HepG2 (cell line): ENCODE data around the gene UBAP2. TPM values are rescaled to one million over a fixed set of nuclear protein-coding genes. Genes with fewer than 3 reads are reported as not detected.

Experiments used
- ATAC-seq: fragments of 200-7000 bp; cut with Tn5 transposase; 3 replicates; pipeline ENCODE4 v1.9.1; 2020; ENCODE audit warnings: mild to moderate bottlenecking, moderate library complexity
- Bru-seq: library from RNA; stranded (reverse); fragments of 400-500 nt; gene quantifications from one replicate; lab custom pipeline; 2021; lab: Mats Ljungman, UMichigan
- BruChase-seq, 2 experiments: library from RNA; stranded (reverse); fragments of 400-500 nt; gene quantifications; one replicate each; lab custom pipeline; 2021; lab: Mats Ljungman, UMichigan
- BruUV-seq: library from RNA; stranded (reverse); fragments of 400-500 nt; replicated peaks from 2 replicates; lab custom pipeline; 2021; lab: Mats Ljungman, UMichigan
- CTCF ChIA-PET: fragments of 300-600 bp; formaldehyde crosslinking; extraction: SDS; loops from one replicate; lab custom pipeline; 2021; ENCODE audit warnings: low total read pairs, inconsistent platforms, low intra/inter-chr PET ratio; lab: Yijun Ruan, JAX
- POLR2A ChIA-PET: fragments of 350-600 bp; sonication (Branson Sonifier 250); formaldehyde crosslinking; loops from one replicate; lab custom pipeline; 2020; ENCODE audit warnings: antibody characterized with exemption, inconsistent platforms; lab: Yijun Ruan, JAX
- DNase-seq: peaks from one replicate; pipeline ENCODE4 v3.0.0-alpha.2; 2015; ENCODE audit warnings: low spot score
- FAIRE-seq: peaks from 3 replicates; lab custom pipeline; 2011; peaks lifted over from hg19 to GRCh38; lab: Jason Lieb, UNC
- H2AFZ ChIP-seq: one replicate; pipeline ENCODE4 v1.6.1; 2011; ENCODE audit warnings: low read length, inconsistent platforms
- H3K27ac ChIP-seq: fragments of 300-600 bp; 3 replicates; pipeline ENCODE4 v1.8.0; 2011; ENCODE audit warnings: mixed run types, mild to moderate bottlenecking, mixed read lengths, low read length, inconsistent platforms; ENCODE audit not compliant: insufficient read depth; ENCODE audit errors: extremely low read length
- H3K27me3 ChIP-seq, 2 experiments: fragments of 200-600 bp in 1 of 2; 2 replicates in 1 of 2; 3 replicates in 1 of 2; pipeline versions ENCODE4 v1.6.0 to v1.8.0; 2011; ENCODE audit warnings: low read length in 2 of 2, mild to moderate bottlenecking in 2 of 2, moderate library complexity in 2 of 2, inconsistent platforms in 1 of 2; ENCODE audit not compliant: insufficient read depth in 2 of 2, control insufficient read depth in 1 of 2
- H3K36me3 ChIP-seq, 2 experiments: fragments of 200-600 bp in 1 of 2; replicated peaks in 1 of 2; 2 replicates in 1 of 2; 3 replicates in 1 of 2; pipeline versions ENCODE4 v1.5.1 to v1.8.0; 2011; ENCODE audit warnings: low read length in 2 of 2, inconsistent platforms in 1 of 2; ENCODE audit not compliant: insufficient read depth in 2 of 2, control insufficient read depth in 1 of 2
- H3K4me1 ChIP-seq: 2 replicates; pipeline ENCODE4 v1.5.1; 2012; ENCODE audit warnings: low read length, inconsistent platforms; ENCODE audit not compliant: insufficient read depth
- H3K4me2 ChIP-seq: 2 replicates; pipeline ENCODE4 v1.6.0; 2011; ENCODE audit warnings: low read depth, low read length, inconsistent platforms
- H3K4me3 ChIP-seq, 3 experiments: fragments of 200-600 bp in 1 of 3; sonication (generic), shearing (Covaris generic) in 1 of 3; replicated peaks in 1 of 3; 2 replicates each; pipeline ENCODE4 v1.5.1; 2011 to 2016; ENCODE audit warnings: low read length in 3 of 3, inconsistent platforms in 2 of 3, low read depth in 2 of 3, mild to moderate bottlenecking in 2 of 3, control low read depth in 1 of 3, mixed read lengths in 1 of 3; ENCODE audit not compliant: insufficient read depth in 1 of 3
- H3K79me2 ChIP-seq: one replicate; pipeline ENCODE4 v1.6.1; 2011; ENCODE audit warnings: low read length, inconsistent platforms; ENCODE audit not compliant: insufficient read depth
- H3K9ac ChIP-seq: 2 replicates; pipeline ENCODE4 v1.6.0; 2011; ENCODE audit warnings: mild to moderate bottlenecking, low read depth, low read length, inconsistent platforms; ENCODE audit not compliant: insufficient read depth
- H3K9me3 ChIP-seq: 2 replicates; pipeline ENCODE4 v1.5.1; 2012; ENCODE audit warnings: mild to moderate bottlenecking, low read length
- H4K20me1 ChIP-seq: 2 replicates; pipeline ENCODE4 v1.6.0; 2011; ENCODE audit warnings: inconsistent platforms, mild to moderate bottlenecking, low read length, moderate library complexity; ENCODE audit not compliant: insufficient read depth
- CHD4 ChIP-seq: fragments of 200-600 bp; sonication (generic); IDR thresholded peaks from 2 replicates; pipeline ENCODE4 v1.7.0; 2017; ENCODE audit warnings: mild to moderate bottlenecking, low read length, borderline replicate concordance
- ESRRA ChIP-seq: sonication (generic); formaldehyde crosslinking; IDR thresholded peaks from 2 replicates; pipeline ENCODE4 v1.5.1; 2020; ENCODE audit warnings: mild to moderate bottlenecking, low read depth, missing genetic modification reagents
- FOSL2 ChIP-seq: sonication (generic); formaldehyde crosslinking; IDR thresholded peaks from 2 replicates; pipeline ENCODE4 v1.4.0; 2020; ENCODE audit warnings: missing genetic modification reagents
- ISL2 ChIP-seq: sonication (generic); formaldehyde crosslinking; IDR thresholded peaks from 2 replicates; pipeline ENCODE4 v1.5.0; 2020; ENCODE audit warnings: missing genetic modification reagents
- KDM1A ChIP-seq: IDR thresholded peaks from 2 replicates; pipeline ENCODE4 v1.6.1; 2016; ENCODE audit warnings: missing compliant biosample characterization
- KLF16 ChIP-seq, 2 experiments: sonication (generic) in 1 of 2; formaldehyde crosslinking in 1 of 2; IDR thresholded peaks; 2 replicates each; pipeline versions ENCODE4 v1.6.1 to v1.8.0; 2016 to 2023; ENCODE audit warnings: missing genetic modification reagents in 2 of 2, missing compliant biosample characterization in 1 of 2
- PITX1 ChIP-seq: sonication (generic); formaldehyde crosslinking; IDR thresholded peaks from 2 replicates; pipeline ENCODE4 v1.5.1; 2020; ENCODE audit warnings: mild to moderate bottlenecking, missing genetic modification reagents
- SMARCC2 ChIP-seq: fragments of 450-650 bp; IDR thresholded peaks from 2 replicates; pipeline ENCODE4 v1.6.1; 2017; ENCODE audit warnings: antibody characterized with exemption, mild to moderate bottlenecking
- THAP11 ChIP-seq: IDR thresholded peaks from 2 replicates; pipeline ENCODE4 v1.6.1; 2016; ENCODE audit warnings: missing biosample characterization, missing genetic modification reagents
- ZFP36L1 ChIP-seq: sonication (generic); formaldehyde crosslinking; IDR thresholded peaks from 2 replicates; pipeline ENCODE4 v1.8.0; 2022; ENCODE audit warnings: mild to moderate bottlenecking, missing genetic modification reagents, moderate library complexity
- ZNF616 ChIP-seq: sonication (generic); formaldehyde crosslinking; IDR thresholded peaks from 2 replicates; pipeline ENCODE4 v1.5.0; 2020; ENCODE audit warnings: low read depth, mild to moderate bottlenecking, missing genetic modification reagents
- WGBS: methylation state at CpG from one replicate; pipeline ENCODE4 v1.1.6; 2017; ENCODE audit warnings: low lambda C conversion rate; 5-methylcytosine and 5-hydroxymethylcytosine counted together
- in situ Hi-C: cut with HindIII; loops from 2 replicates; pipeline ENCODE4 v1.10.0; 2017; ENCODE audit warnings: low pct_unique_long_range_greater_than_20kb; ENCODE audit not compliant: extremely low pct_ligation_motif_present
- intact Hi-C: fragments of 100-400 bp; cut with micrococcal nuclease; formaldehyde crosslinking; loops from one replicate; pipeline ENCODE4 v1.10.0; 2022; ENCODE audit not compliant: unreplicated experiment
- long read RNA-seq, 2 experiments: library from RNA in 1 of 2; library from polyadenylated mRNA in 1 of 2; stranded (forward) in 1 of 2; unstranded in 1 of 2; transcript quantifications; one replicate each; pipeline ENCODE4 v2.0.0, GENCODE V29; 2019 to 2022
- polyA minus RNA-seq, 3 experiments: library from RNA; depleted of rRNA, polyadenylated mRNA; stranded (reverse); fragments of >200 nt; gene quantifications; 2 replicates each; pipeline ENCODE4 v1.2.3, GENCODE V29; 2011; ENCODE audit warnings: low replicate concordance in 1 of 3
- polyA plus RNA-seq, 8 experiments: library from polyadenylated mRNA; depleted of rRNA in 3 of 8; stranded (reverse) in 7 of 8; unstranded in 1 of 8; fragments of >200 nt; fragmentation: Illumina TruSeq in 4 of 8; extraction: Trizol in 4 of 8; gene quantifications; 2 replicates each; pipeline versions ENCODE4 v1.2.1 to v1.2.3, GENCODE V29; 2011 to 2016; ENCODE audit warnings: low read depth in 4 of 8, missing spikeins in 1 of 8, mixed read lengths in 1 of 8; ENCODE audit not compliant: insufficient read depth in 1 of 8
- total RNA-seq, 5 experiments: library from RNA; depleted of rRNA; stranded (reverse); fragments of >200 nt; fragmentation: Illumina TruSeq; extraction: Trizol; gene quantifications; 2 replicates each; pipeline ENCODE4 v1.2.3, GENCODE V29; 2016; ENCODE audit warnings: low read depth in 1 of 5
- TF ChIP-seq, protein P1 (sequence below): sonication (generic); formaldehyde crosslinking; IDR thresholded peaks from 2 replicates; pipeline ENCODE4 v1.9.0; 2021; ENCODE audit warnings: missing genetic modification reagents, borderline replicate concordance

Gene UBAP2, protein sequence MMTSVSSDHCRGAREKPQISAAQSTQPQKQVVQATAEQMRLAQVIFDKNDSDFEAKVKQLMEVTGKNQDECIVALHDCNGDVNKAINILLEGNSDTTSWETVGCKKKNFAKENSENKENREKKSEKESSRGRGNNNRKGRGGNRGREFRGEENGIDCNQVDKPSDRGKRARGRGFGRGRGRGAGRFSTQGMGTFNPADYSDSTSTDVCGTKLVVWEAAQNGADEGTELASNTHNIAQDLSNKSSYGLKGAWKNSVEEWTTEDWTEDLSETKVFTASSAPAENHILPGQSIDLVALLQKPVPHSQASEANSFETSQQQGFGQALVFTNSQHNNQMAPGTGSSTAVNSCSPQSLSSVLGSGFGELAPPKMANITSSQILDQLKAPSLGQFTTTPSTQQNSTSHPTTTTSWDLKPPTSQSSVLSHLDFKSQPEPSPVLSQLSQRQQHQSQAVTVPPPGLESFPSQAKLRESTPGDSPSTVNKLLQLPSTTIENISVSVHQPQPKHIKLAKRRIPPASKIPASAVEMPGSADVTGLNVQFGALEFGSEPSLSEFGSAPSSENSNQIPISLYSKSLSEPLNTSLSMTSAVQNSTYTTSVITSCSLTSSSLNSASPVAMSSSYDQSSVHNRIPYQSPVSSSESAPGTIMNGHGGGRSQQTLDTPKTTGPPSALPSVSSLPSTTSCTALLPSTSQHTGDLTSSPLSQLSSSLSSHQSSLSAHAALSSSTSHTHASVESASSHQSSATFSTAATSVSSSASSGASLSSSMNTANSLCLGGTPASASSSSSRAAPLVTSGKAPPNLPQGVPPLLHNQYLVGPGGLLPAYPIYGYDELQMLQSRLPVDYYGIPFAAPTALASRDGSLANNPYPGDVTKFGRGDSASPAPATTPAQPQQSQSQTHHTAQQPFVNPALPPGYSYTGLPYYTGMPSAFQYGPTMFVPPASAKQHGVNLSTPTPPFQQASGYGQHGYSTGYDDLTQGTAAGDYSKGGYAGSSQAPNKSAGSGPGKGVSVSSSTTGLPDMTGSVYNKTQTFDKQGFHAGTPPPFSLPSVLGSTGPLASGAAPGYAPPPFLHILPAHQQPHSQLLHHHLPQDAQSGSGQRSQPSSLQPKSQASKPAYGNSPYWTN
- total RNA-seq (2016; rRNA removed; fragmentation: Illumina TruSeq; extraction: Trizol), result 17.5 and 19.0 TPM in 2 replicates
- 103 and 114 TPM in 2 replicates for total RNA-seq (2016; cell fraction: cytosol; rRNA removed; fragmentation: Illumina TruSeq; extraction: Trizol; ENCODE audit: low read depth)
- total RNA-seq (2016; cell fraction: insoluble cytoplasmic fraction; rRNA removed; fragmentation: Illumina TruSeq; extraction: Trizol), result 17.6 and 20.6 TPM in 2 replicates
- 35.5 and 36.6 TPM in 2 replicates for total RNA-seq (2016; cell fraction: membrane; rRNA removed; fragmentation: Illumina TruSeq; extraction: Trizol)
- total RNA-seq (2016; cell fraction: nucleus; rRNA removed; fragmentation: Illumina TruSeq; extraction: Trizol), result 24.8 and 27.8 TPM in 2 replicates
- polyA plus RNA-seq (2011; rRNA removed), result 22.0 and 26.0 TPM in 2 replicates
- polyA plus RNA-seq (2011; cell fraction: cytosol; rRNA removed), result 11.3 and 13.3 TPM in 2 replicates
- 50.5 and 59.2 TPM in 2 replicates for polyA plus RNA-seq (2011; cell fraction: nucleus; rRNA removed)
- 21.5 and 21.8 TPM in 2 replicates for polyA plus RNA-seq (2012)
- polyA plus RNA-seq (2016; cell fraction: cytosol; fragmentation: Illumina TruSeq; extraction: Trizol; ENCODE audit: low read depth), result 5.2 and 6.0 TPM in 2 replicates
- 28.5 and 33.4 TPM in 2 replicates for polyA plus RNA-seq (2016; cell fraction: insoluble cytoplasmic fraction; fragmentation: Illumina TruSeq; extraction: Trizol; ENCODE audit: low read depth)
- 12.7 and 15.4 TPM in 2 replicates for polyA plus RNA-seq (2016; cell fraction: membrane; fragmentation: Illumina TruSeq; extraction: Trizol; ENCODE audit: low read depth)
- 48.2 and 52.4 TPM in 2 replicates for polyA plus RNA-seq (2016; cell fraction: nucleus; fragmentation: Illumina TruSeq; extraction: Trizol; ENCODE audit: insufficient read depth, low read depth)
- polyA minus RNA-seq (2011; rRNA and poly(A)+ RNA removed; ENCODE audit: low replicate concordance), result 27.0 and 46.4 TPM in 2 replicates
- polyA minus RNA-seq (2011; cell fraction: cytosol; rRNA and poly(A)+ RNA removed), result 14.0 and 16.6 TPM in 2 replicates
- 32.4 and 34.8 TPM in 2 replicates for polyA minus RNA-seq (2011; cell fraction: nucleus; rRNA and poly(A)+ RNA removed)
- percentile 81 among the genes with signal in this experiment for Bru-seq, nascent RNA
- percentile 76 among the genes with signal in this experiment for BruChase-seq, experiment 1, labeled RNA remaining after a 6-hour chase
- BruChase-seq, experiment 2, labeled RNA remaining after a 2-hour chase, result percentile 81 among the genes with signal in this experiment
- long read RNA-seq, experiment 1, full-length matches to known transcripts, result 4 of 13 reads
- long read RNA-seq, experiment 1, partial matches to known transcripts, result 8 of 13 reads
- long read RNA-seq, experiment 1, other reads (novel, unspliced or antisense), result 1 of 13 reads
- long read RNA-seq, experiment 2, full-length matches to known transcripts, result 17 of 65 reads
- long read RNA-seq, experiment 2, partial matches to known transcripts, result 20 of 65 reads
- long read RNA-seq, experiment 2, other reads (novel, unspliced or antisense), result 28 of 65 reads

DNA sequence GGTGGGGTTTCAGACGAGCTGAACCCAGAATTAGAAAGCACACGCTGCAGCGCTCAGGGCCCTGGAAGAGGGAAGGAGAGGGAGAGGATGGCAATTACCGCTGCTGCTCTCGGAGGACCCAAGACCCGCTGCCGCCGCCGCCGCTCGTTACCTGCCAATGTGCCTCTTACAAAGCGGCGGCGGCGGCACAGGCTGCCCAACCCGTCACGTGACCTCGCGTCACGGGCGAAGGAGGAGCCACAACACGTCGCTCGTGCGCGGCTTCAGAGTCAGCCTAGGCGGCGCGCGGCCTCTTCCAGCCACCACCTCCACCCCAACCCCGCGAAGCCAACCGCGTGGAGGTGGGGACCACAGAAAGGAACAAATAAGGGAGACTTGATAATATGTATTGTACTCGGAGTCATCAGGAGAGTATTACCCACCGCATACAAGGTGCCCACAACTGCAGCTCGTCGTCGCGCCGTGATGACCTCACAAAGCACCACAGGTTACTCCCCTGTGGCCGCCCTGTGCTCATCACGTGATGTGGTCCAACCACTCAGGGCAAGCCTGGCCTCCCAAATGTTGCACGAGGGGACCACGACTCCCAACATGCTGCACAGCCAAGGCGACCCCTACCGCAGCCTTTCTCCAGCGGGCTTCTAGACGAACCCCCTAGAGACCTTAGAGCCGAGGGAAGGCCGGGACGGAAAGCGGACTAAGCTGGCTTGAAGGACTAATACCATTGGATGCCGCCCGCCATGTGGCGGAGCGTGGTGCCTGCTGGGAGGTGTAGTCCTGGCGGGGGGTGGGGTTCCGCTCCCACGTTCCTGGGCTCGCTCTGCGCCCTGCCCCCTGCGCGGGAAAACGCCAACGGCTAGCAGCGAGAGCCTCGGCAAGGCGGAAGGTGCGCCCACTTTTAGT lies at the start of gene UBAP2:
Gene UBAP2, minus strand, starts transcription at position 161 of the 903 bp plus-strand sequence. CDS start 31,739 bp downstream, outside the sequence.
- ChIA-PET CTCF (no interaction called here), POLR2A (interaction anchor here (0.8 to 3.7 kb wide), 14 partner anchors 9 to 241 kb away, joined by 3 to 63 read pairs (median 4); partner anchors contain the start of gene UBAP1)
- no peaks in the 10 kb centered on the region; a peak in 1 of 5 replicates for H3K27me3 ChIP-seq
- H3K36me3 ChIP-seq, result no peaks in the 10 kb centered on the region; a peak in 1 of 5 replicates
- H3K9me3 ChIP-seq, result no peaks in the 10 kb centered on the region
- BruUV-seq, result no TSS peak
- WGBS, result 3% methylated on average over 16 of the region's 70 CpGs
- H2AFZ ChIP-seq, result peak within 1 kb of the TSS; percentile 29
- peaks cover 45% of the 10 kb centered on the region for H3K79me2 ChIP-seq
- H3K9ac ChIP-seq, result peak within 1 kb of the TSS; percentile 97
- peaks cover 5% of the 10 kb centered on the region; the same call in 1 of the 2 replicates for H4K20me1 ChIP-seq
- peak within 1 kb of the TSS; percentile 82 for H3K4me2 ChIP-seq
- peaks cover 31% of the 10 kb centered on the region for H3K4me1 ChIP-seq
- H3K27ac ChIP-seq, result peak within 1 kb of the TSS; percentile 90
- in situ Hi-C loops (no loop called here), intact Hi-C loops (no loop called here)
- DNase-seq (peak; percentile 96), ATAC-seq (peak; percentile 93), FAIRE-seq (peak; percentile 88)
- H3K4me3 ChIP-seq, result peak within 1 kb of the TSS; percentile 92 to 94 (median 94)
- TF ChIP-seq ESRRA (CRISPR knock-in tag), result peak; percentile 76; the same call in 1 of the 2 replicates
- no peak for TF ChIP-seq SMARCC2
- TF ChIP-seq CHD4, result no peak; the same call in 1 of the 2 replicates
- TF ChIP-seq, protein P1, sequence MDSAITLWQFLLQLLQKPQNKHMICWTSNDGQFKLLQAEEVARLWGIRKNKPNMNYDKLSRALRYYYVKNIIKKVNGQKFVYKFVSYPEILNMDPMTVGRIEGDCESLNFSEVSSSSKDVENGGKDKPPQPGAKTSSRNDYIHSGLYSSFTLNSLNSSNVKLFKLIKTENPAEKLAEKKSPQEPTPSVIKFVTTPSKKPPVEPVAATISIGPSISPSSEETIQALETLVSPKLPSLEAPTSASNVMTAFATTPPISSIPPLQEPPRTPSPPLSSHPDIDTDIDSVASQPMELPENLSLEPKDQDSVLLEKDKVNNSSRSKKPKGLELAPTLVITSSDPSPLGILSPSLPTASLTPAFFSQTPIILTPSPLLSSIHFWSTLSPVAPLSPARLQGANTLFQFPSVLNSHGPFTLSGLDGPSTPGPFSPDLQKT, result no peak
- TF ChIP-seq THAP11, result peak; percentile 97
- TF ChIP-seq ISL2 (CRISPR knock-in tag), result peak; percentile 67; the same call in 1 of the 2 replicates
- TF ChIP-seq KDM1A (CRISPR knock-in tag), result no peak
- no peak; the same call in 1 of the 2 replicates for TF ChIP-seq PITX1
- no peak for TF ChIP-seq ZFP36L1 (CRISPR knock-in tag)
- peak; percentile 58 for TF ChIP-seq FOSL2 (CRISPR knock-in tag)
- peak in 1 of 2 experiments; percentile 62; a peak in 1 of 4 replicates for TF ChIP-seq KLF16 (CRISPR knock-in tag; IDR thresholded peaks at IDR 0.05)
- TF ChIP-seq ZNF616 (CRISPR knock-in tag), result peak; percentile 42
